Stimulated activated CD4-positive, alpha-beta T cell treated with anti-CD3 and anti-CD28 coated beads, Interleukin-4, amount 100 ng/mL, for 4 hours (primary cell): Measurements from ENCODE around the gene DPYSL4.
"Not testable (repeated sequence)": the region's sequence is repeated elsewhere in the genome, so short reads cannot be mapped to it uniquely, and the experiment has no call there.

Experiments
- DNase-seq, 2 experiments: peaks; one replicate each; pipeline ENCODE4 v3.0.0-alpha.2; 2020

The DPYSL4 gene

GRCh38 chr10:132150777-132151176, 36.0 kb upstream of the DPYSL4 start:
- DNase-seq = no peak

- no peak for DNase-seq
Measured at GRCh38 chr10:132151286-132151950, 35.3 kb upstream of the DPYSL4 start.

GRCh38 chr10:132151951-132152505, 34.7 kb upstream of the DPYSL4 start:
- DNase-seq = no peak

GRCh38 chr10:132152896-132153580, 33.7 kb upstream of the DPYSL4 start:
- no peak for DNase-seq

GRCh38 chr10:132153616-132154217, 33.0 kb upstream of the DPYSL4 start:
- no peak for DNase-seq

- DNase-seq = no peak
Measured at GRCh38 chr10:132154440-132154839, 32.3 kb upstream of the DPYSL4 start.

GRCh38 chr10:132154931-132155330, 31.8 kb upstream of the DPYSL4 start:
- no peak for DNase-seq

GRCh38 chr10:132155723-132156381, 30.9 kb upstream of the DPYSL4 start:
- DNase-seq = no peak

GRCh38 chr10:132156382-132156781, 30.4 kb upstream of the DPYSL4 start:
- no peak for DNase-seq

GRCh38 chr10:132157101-132157500, 29.6 kb upstream of the DPYSL4 start:
- no peak for DNase-seq

- peak in 1 of 2 experiments; percentile 48 for DNase-seq
Measured at GRCh38 chr10:132158122-132158741, 28.5 kb upstream of the DPYSL4 start.

- peak in 1 of 2 experiments; percentile 24 for DNase-seq
Measured at GRCh38 chr10:132158823-132159222, 27.9 kb upstream of the DPYSL4 start.

- DNase-seq = peak in 1 of 2 experiments; percentile 13
Measured at GRCh38 chr10:132159302-132160230, 27.2 kb upstream of the DPYSL4 start.

GRCh38 chr10:132160231-132160630, 26.5 kb upstream of the DPYSL4 start:
- not testable (repeated sequence) for DNase-seq

GRCh38 chr10:132160834-132161622, 25.7 kb upstream of the DPYSL4 start:
- not testable (repeated sequence) for DNase-seq

- no peak for DNase-seq
Measured at GRCh38 chr10:132162021-132162531, 24.7 kb upstream of the DPYSL4 start.

GRCh38 chr10:132162590-132163277, 24.0 kb upstream of the DPYSL4 start:
- no peak for DNase-seq

- DNase-seq = peak in 1 of 2 experiments; percentile 19
Measured at GRCh38 chr10:132163278-132163765, 23.4 kb upstream of the DPYSL4 start.

- DNase-seq = no peak
Measured at GRCh38 chr10:132163826-132164515, 22.8 kb upstream of the DPYSL4 start.
